Stimulated activated CD4-positive, alpha-beta T cell treated with anti-CD3 and anti-CD28 coated beads, Interleukin-12 subunit alpha, Interleukin-12 subunit beta, amount 100 ng/mL, for 24 hours (primary cell): Measurements from ENCODE around the gene APOH.

ENCODE experiments used
- DNase-seq, 2 experiments: peaks; one replicate each; pipeline ENCODE4 v3.0.0-alpha.2; 2020; ENCODE audit warnings: low read depth in 2 of 2

The APOH gene

DNA sequence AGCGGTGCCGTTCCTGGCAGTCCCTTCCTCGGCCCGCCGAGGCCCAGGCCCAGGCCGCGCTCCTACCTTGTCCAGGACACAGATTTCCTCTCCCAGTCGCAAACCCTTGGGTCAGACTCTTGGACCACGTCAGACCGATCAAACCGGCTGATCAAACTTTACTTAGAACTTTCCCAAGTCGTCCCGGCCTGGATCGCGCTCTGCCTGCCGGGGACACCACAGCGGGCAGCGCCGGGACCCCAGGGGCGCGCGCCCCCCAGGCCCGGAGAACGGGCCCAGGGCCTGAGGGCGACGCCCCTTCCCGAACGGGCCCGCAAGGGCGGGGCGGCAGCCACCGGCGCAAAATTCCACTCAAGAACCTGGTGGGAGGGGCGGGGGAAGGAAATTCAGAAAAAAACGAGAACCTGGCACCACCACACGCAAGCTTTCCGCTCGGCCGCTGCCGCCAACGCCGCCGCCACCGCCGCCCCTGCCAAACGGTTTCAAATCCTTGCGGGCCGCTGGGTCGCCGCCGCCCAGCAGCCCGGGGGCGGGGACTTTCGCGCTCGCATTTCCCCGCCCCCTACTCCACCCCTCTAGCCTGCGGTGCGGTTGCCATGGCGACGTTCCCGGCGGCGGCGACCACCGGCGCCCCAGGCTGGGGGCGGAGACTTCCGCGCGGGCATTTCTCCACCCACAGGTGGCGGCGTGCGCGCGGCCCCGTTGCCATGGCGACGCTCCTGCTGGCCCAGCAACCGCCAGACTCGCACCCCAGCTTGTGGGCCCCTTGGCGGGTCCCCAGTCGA, 37.4 kb downstream of the APOH start, which contains the start of gene CEP112:
Gene CEP112, minus strand, starts transcription at position 541 of the 785 bp plus-strand sequence.
- DNase-seq = peak; percentile 54 to 78

DNA sequence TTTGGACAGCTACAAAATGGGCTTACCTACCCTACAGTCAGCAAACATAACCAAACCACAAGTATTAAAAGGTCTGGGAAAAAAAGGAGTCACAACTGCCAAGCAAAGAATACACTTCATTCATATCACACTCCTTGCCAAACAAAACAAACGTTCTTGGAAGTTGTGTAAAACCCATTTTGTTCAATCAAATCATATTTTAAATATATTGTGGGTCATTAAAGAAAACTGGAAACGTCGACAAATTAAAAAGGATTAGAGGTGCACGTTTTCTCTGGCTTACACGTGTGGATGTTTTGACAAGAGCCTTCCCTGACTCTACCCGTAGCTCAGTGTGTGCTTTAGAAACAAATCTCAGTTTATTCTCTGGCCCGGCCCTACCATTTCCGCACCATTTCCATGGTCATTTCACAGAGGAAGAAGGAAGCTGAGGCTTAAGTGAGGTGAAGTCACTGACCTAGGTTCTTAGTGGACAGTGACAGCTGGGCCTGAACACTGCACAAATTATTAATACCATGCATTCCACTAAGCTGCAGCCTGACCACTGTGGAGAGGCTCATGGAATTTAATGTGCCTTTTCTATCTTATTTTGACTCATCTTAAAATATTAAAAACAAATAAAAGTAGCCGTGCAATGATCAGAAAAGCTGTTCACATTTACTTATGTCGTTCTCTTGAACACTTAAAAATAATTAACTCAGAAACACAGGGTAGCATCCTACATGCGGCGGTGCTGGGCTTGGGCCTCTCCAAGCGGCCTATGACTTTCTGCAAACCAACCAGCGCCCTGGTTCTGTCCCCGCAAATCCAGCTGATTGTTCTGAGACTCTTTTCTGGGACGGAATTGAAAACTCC, 38.2 kb downstream of the APOH start:
- DNase-seq = no peak

GRCh38 chr17:66187718-66188117, 41.5 kb downstream of the APOH start:
- DNase-seq = no peak

GRCh38 chr17:66185862-66186261, 43.4 kb downstream of the APOH start:
- no peak for DNase-seq

DNA sequence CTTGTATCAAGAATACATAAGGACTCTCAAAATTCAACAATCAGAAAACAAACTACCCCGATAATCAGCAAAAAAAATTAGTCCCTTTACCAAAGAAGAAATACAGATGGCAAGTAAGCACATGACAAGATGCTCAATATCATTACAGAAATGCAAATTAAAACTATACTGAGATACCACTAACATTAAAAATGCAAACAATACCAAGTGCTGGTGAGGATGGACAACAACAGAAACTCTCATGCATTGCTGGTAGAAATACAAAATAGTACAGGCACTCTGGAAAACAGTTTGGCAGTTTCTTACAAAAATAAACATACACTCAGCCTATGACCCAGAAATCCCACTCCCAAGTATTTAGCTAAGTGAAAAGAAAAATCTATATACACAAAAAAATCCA, 44.8 kb downstream of the APOH start:
- no peak for DNase-seq

DNA sequence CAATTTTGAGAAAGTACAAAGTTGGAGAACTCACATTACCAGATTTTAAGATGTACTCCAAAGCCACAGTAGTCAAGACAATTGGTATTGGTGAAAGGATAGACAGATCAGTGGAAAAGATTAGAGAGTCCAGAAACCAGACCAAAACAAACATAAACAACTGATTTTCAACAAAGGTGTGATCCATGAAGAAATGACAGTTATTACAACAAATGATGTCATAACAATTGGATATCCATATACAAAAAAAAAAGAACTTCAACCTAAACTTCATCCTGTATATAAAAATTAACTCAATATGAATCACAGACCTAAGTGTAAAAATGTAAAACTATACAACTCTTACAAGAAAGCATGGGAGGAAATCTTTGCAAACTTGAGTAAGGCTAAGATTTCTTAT, 45.7 kb downstream of the APOH start:
- DNase-seq = no peak

DNA sequence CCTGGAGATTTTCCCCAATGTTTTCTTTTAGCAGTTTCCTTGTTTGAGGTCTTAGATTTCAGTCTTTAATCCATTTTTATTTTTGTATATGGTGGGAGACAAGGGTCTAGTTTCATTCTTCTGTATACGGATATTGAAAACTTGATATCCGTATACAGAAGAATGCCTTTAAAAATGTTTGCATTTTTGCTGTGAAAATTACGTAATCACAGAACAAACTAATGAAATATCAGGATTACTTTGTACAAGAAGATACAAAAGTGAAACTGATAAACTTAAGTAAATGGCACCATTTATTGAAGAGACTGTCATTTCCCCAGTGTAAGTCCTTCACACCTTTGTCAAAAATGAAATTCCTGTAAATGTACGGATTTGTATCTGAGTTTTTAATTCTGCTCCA, 50.6 kb downstream of the APOH start:
- no peak for DNase-seq

DNA sequence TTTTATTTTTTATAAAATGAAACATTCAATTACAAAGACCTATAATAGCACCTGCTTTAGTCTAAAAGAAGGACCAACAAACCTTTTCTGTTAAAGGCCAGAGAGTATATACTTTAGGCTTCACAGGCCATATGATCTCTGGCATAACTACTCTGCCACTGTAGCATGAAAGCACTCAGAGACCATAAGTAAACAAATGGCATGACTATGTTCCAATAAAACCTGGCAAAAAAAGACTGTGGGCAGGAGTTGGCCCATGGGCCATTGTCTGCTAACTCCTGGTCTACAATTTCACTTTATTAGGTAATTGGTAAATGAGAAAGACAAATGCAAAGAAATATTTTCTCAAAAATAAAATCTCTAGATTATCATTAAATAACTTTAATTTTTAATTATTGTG, 52.2 kb downstream of the APOH start:
- DNase-seq = no peak

- DNase-seq = no peak
Observed at GRCh38 chr17:66175892-66176291, 53.3 kb downstream of the APOH start.

DNA sequence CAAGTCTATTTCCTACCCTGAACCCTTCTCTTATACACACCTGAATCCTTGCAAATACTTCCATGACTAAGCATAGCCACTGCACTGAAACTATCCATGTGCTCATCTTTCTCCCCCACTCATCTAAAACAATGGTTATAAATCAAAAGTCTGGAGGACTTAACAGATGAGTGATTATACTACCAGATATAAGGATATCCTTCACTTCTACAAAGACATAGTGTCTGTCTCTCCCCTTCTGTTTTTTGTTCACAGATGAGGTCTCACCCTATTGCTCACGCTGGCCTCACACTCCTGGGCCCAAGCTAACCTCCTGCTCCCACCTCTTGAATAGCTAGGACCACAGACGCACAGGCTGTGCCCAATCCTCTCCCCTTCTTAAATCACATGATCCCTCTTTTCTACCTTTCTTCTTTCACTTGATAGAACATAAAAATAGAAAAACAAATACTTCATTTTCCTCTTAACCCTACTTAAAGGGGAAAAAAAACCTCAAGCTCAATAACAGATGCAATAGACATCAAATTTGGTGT, 56.5 kb downstream of the APOH start:
- no peak for DNase-seq

DNA sequence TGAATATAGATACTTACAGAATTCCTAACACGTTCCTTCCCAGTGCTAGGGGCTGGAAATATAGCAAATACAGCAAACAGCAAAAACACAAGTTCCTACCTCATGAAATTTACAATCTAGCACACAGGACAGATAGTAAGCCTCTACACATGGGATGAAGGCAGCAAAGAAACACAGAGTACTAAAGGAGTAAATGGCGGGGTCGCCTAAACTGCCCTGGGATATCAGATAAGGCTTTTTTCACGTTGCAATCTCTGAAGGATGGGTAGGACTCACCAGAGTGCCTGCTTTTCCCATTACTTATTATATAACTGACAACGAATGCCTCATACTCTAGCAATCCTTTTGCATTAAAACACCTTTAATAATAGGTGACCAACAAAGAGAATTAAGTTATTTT, 57.1 kb downstream of the APOH start:
- DNase-seq = no peak

GRCh38 chr17:66171692-66172091, 57.5 kb downstream of the APOH start:
- DNase-seq = no peak

DNA sequence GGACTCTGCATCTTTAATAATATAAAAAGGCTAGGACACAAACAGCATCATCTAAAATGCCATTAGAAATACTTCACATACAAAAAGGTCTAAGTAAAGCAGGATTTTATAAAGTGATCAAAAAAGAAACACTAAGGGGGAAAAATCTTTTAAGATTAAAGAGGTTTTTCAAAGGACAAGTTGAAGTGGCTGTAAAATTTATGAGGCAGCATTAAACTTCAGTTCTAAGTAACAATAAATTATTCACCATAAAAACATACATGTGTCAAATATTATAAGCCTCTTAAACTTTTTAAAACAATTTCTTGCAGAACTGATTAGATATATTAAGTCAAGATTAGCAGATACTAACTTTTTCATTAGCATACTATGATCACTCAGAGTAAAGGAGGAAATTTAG, 58.0 kb downstream of the APOH start:
- no peak for DNase-seq

DNA sequence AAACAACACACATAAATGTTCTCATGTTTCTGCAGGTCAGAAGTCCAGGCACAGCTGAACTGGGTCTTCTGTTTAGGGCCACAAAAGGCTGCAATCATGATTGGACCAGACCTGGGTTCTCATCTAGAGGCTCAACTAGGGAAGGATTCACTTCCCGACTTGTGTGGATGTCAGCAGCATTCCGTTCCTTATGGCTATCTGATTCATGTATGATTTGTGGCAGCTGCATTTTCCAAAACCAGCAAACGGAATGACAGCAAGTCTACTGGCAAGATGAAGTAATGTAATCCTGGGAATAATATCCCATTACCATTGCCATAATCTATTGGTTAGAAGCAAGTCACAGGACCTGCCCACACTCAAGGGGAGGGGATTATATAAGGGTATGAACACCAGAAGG, 59.4 kb downstream of the APOH start:
- no peak for DNase-seq

- DNase-seq = no peak
Observed at GRCh38 chr17:66167189-66167815, 61.9 kb downstream of the APOH start.

DNA sequence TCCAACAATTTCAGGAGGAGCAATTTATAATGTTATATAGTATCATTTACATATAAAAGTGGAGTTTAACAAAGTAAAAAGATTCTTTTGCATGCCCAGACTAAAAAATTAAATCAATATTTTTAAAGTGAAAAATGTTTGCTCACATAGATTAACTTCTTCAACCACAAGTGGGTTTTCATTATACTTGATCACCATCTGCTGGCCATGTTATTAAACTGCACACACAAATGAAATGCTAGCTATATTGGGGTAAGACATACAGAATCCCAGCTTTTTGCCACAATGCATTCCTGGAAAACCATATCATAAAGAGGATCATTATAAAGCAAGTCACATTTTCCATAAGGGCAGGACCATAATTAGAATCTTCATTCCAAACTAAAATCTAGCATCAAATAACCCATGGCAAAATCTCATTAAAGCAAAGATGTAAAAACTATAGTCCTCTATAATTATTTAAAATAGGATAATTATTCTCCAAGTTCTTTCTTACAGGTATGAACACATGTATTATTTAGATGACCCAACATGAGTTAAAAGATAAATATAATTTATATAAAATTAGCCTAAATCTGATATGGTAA, 63.6 kb downstream of the APOH start:
- DNase-seq = no peak
